Umbilical cord (tissue), 1 donor: ENCODE results near the gene ADAR. TPM values are rescaled to one million over a fixed set of nuclear protein-coding genes. Genes with fewer than 3 reads are reported as not detected.

Source experiments
- total RNA-seq: library from RNA; depleted of rRNA; stranded (reverse); fragments of >200 nt; gene quantifications from one replicate; pipeline ENCODE4 v1.2.3, GENCODE V29; 2014; ENCODE audit warnings: low replicate concordance; ENCODE audit not compliant: insufficient read depth

ADAR gene
- total RNA-seq, 1 donor from 2014 or later, result 41.9 TPM

Other genes with a start within 250 kb of the ADAR start
- 14.7 TPM for gene IL6R, start 202.8 kb downstream of the ADAR start, total RNA-seq
- gene TDRD10, start 106.0 kb downstream of the ADAR start, total RNA-seq, result not detected
- 3.4 TPM for gene SHE, start 105.8 kb downstream of the ADAR start, total RNA-seq
- 13.7 TPM for gene UBE2Q1, start 49.5 kb downstream of the ADAR start, total RNA-seq
- 2.9 TPM for gene CHRNB2, start 40.4 kb downstream of the ADAR start, total RNA-seq